DND-41 (cell line): ENCODE results near the gene LRRC23.
A peak's percentile ranks its signal among the peaks of the same experiment; 100 is the strongest.

ENCODE experiments used
- ATAC-seq: fragments of 200-7000 bp; cut with Tn5 transposase; 3 replicates; pipeline ENCODE4 v1.9.1; 2021; ENCODE audit warnings: low read depth; ENCODE audit not compliant: insufficient read depth
- DNase-seq: peaks from one replicate; pipeline ENCODE4 v3.0.0-alpha.2; 2020
- H2AFZ ChIP-seq: 2 replicates; pipeline ENCODE4 v1.6.0; 2012; ENCODE audit warnings: low read depth, low read length
- H3K27ac ChIP-seq: 2 replicates; pipeline ENCODE4 v1.5.1; 2012; ENCODE audit warnings: low read length, inconsistent platforms
- H3K27me3 ChIP-seq: fragments of 200-600 bp; sonication (generic); 2 replicates; pipeline ENCODE4 v1.6.0; 2012; ENCODE audit warnings: low read length, mild to moderate bottlenecking, inconsistent platforms; ENCODE audit not compliant: insufficient read depth, poor library complexity
- H3K36me3 ChIP-seq: 2 replicates; pipeline ENCODE4 v1.5.1; 2012; ENCODE audit warnings: low read length, inconsistent platforms; ENCODE audit not compliant: insufficient read depth
- H3K4me1 ChIP-seq: 2 replicates; pipeline ENCODE4 v1.5.1; 2012; ENCODE audit warnings: mild to moderate bottlenecking, low read length; ENCODE audit not compliant: insufficient read depth
- H3K4me2 ChIP-seq: 2 replicates; pipeline ENCODE4 v1.6.0; 2012; ENCODE audit warnings: mild to moderate bottlenecking, moderate library complexity, low read length, inconsistent platforms; ENCODE audit not compliant: insufficient read depth
- H3K4me3 ChIP-seq, 2 experiments: fragments of 200-600 bp in 1 of 2; shearing (Covaris generic) in 1 of 2; 2 replicates each; pipeline ENCODE4 v1.5.1; 2012 to 2016; ENCODE audit warnings: inconsistent platforms in 2 of 2, low read length in 2 of 2, mild to moderate bottlenecking in 2 of 2, low read depth in 1 of 2, moderate library complexity in 1 of 2
- H3K79me2 ChIP-seq: 2 replicates; pipeline ENCODE4 v1.6.0; 2012; ENCODE audit warnings: low read length, inconsistent platforms; ENCODE audit not compliant: insufficient read depth
- H3K9ac ChIP-seq: 2 replicates; pipeline ENCODE4 v1.6.0; 2012; ENCODE audit warnings: low read depth, mild to moderate bottlenecking, inconsistent platforms, low read length, moderate library complexity
- H3K9me3 ChIP-seq: 2 replicates; pipeline ENCODE4 v1.5.1; 2012; ENCODE audit warnings: low read length, moderate library complexity, mild to moderate bottlenecking, inconsistent platforms; ENCODE audit not compliant: insufficient read depth, severe bottlenecking
- H4K20me1 ChIP-seq: 2 replicates; pipeline ENCODE4 v1.6.0; 2012; ENCODE audit warnings: low read length; ENCODE audit not compliant: insufficient read depth
- CTCF ChIP-seq: IDR thresholded peaks from 2 replicates; pipeline ENCODE4 v1.5.1; 2012; ENCODE audit warnings: borderline replicate concordance, low read length, moderate library complexity, mild to moderate bottlenecking; ENCODE audit not compliant: poor library complexity, severe bottlenecking; ENCODE audit errors: extremely low read depth
- EZH2 ChIP-seq: IDR thresholded peaks from 3 replicates; pipeline ENCODE4 v1.6.1; 2012; ENCODE audit warnings: borderline replicate concordance, low read depth, mild to moderate bottlenecking, moderate library complexity, low read length, inconsistent platforms; ENCODE audit not compliant: severe bottlenecking

The LRRC23 gene

GRCh38 chr12:6962285-6963015 is 57.8 kb downstream of the LRRC23 start:
- Histone ChIP-seq H3K79me2 (peaks cover 1% of the 10 kb centered on the region; the same call in 1 of the 2 replicates), H3K9ac (no peak overlapping the region), H3K4me1 (peaks cover 22% of the 10 kb centered on the region), H3K4me3 (no peak overlapping the region), H3K27ac (no peak overlapping the region), H4K20me1 (0 out of 2 replicates have a peak, but pooled peaks cover 4% of the 10 kb centered on the region), H3K4me2 (no peak overlapping the region), H3K9me3 (no peaks in the 10 kb centered on the region), H3K36me3 (peaks cover 32% of the 10 kb centered on the region), H3K27me3 (no peaks in the 10 kb centered on the region), H2AFZ (no peak overlapping the region)
- DNase-seq, result no peak
- TF ChIP-seq EZH2 (no peak), CTCF (no peak)
- no peak for ATAC-seq

- Histone ChIP-seq H3K4me2 (no peak overlapping the region), H3K79me2 (peaks cover 6% of the 10 kb centered on the region), H3K9ac (no peak overlapping the region), H3K27me3 (no peaks in the 10 kb centered on the region), H4K20me1 (peaks cover 4% of the 10 kb centered on the region; the same call in 1 of the 2 replicates), H3K9me3 (no peaks in the 10 kb centered on the region), H3K4me1 (peaks cover 26% of the 10 kb centered on the region), H3K4me3 (no peak overlapping the region), H3K27ac (no peak overlapping the region), H2AFZ (no peak overlapping the region), H3K36me3 (peaks cover 39% of the 10 kb centered on the region)
- ATAC-seq (no peak), DNase-seq (peak; percentile 5)
- TF ChIP-seq EZH2 (no peak), CTCF (no peak)
Measured at GRCh38 chr12:6963016-6963731, 58.6 kb downstream of the LRRC23 start.
